GM20000 (cell line): ENCODE results near the gene CCDC68.

Source experiments
- DNase-seq: peaks from one replicate; pipeline ENCODE4 v3.0.0; 2012; ENCODE audit warnings: low spot score
- CTCF ChIP-seq: IDR thresholded peaks from 2 replicates; pipeline ENCODE4 v1.5.1; 2012; ENCODE audit warnings: mild to moderate bottlenecking, control low read depth; ENCODE audit errors: extremely low read depth, missing control alignments

The CCDC68 gene

GRCh38 chr18:54909538-54909937, 49.7 kb downstream of the CCDC68 start:
- no peak for DNase-seq
- no peak for TF ChIP-seq CTCF

GRCh38 chr18:54906331-54907185, 52.7 kb downstream of the CCDC68 start:
- DNase-seq = no peak
- TF ChIP-seq CTCF = no peak

GRCh38 chr18:54905629-54906028, 53.6 kb downstream of the CCDC68 start:
- TF ChIP-seq CTCF = no peak

GRCh38 chr18:54904581-54904980, 54.7 kb downstream of the CCDC68 start:
- no peak for DNase-seq
- no peak for TF ChIP-seq CTCF

More at GRCh38 chr18:54905629-54906028, 53.6 kb downstream of the CCDC68 start:
- no peak for DNase-seq

GRCh38 chr18:54900290-54900689, 59.0 kb downstream of the CCDC68 start:
- DNase-seq = no peak
- TF ChIP-seq CTCF = no peak

GRCh38 chr18:54899500-54899899, 59.8 kb downstream of the CCDC68 start:
- DNase-seq = no peak
- TF ChIP-seq CTCF = no peak

GRCh38 chr18:54888933-54889332, 70.3 kb downstream of the CCDC68 start:
- no peak for DNase-seq

More at GRCh38 chr18:54888933-54889332, 70.3 kb downstream of the CCDC68 start:
- TF ChIP-seq CTCF = no peak
